Mesothelial cell of epicardium (in vitro differentiated cells): ENCODE results near the gene EMILIN3. TPM values are rescaled to one million over a fixed set of nuclear protein-coding genes. Genes with fewer than 3 reads are reported as not detected.

Source experiments
- DNase-seq, 2 experiments: peaks; one replicate each; pipeline ENCODE4 v3.0.0; 2021; ENCODE audit warnings: low spot score in 2 of 2; ENCODE audit not compliant: unreplicated experiment in 2 of 2
- H3K27ac Mint-ChIP-seq: 2 replicates; pipeline ENCODE4 v1.8.0; 2021; ENCODE audit warnings: mixed read lengths
- H3K27me3 Mint-ChIP-seq: 2 replicates; pipeline ENCODE4 v1.8.0; 2021; ENCODE audit warnings: low read depth, mixed read lengths
- H3K36me3 Mint-ChIP-seq: 2 replicates; pipeline ENCODE4 v1.8.0; 2021; ENCODE audit warnings: mixed read lengths
- H3K4me1 Mint-ChIP-seq: 2 replicates; pipeline ENCODE4 v1.8.0; 2021; ENCODE audit warnings: mixed read lengths
- H3K4me3 Mint-ChIP-seq: 2 replicates; pipeline ENCODE4 v1.8.0; 2021; ENCODE audit warnings: mild to moderate bottlenecking, moderate library complexity, mixed read lengths
- H3K9me3 Mint-ChIP-seq: 2 replicates; pipeline ENCODE4 v1.8.0; 2021; ENCODE audit warnings: mixed read lengths
- total RNA-seq: library from RNA; stranded (reverse); gene quantifications from 3 replicates; pipeline ENCODE4 v1.2.1, GENCODE V29; 2021
- TF ChIP-seq, protein P1 (sequence below): fragments of 200-600 bp; sonication (generic); IDR thresholded peaks from one replicate; pipeline ENCODE4 v1.5.0; 2021; ENCODE audit warnings: antibody characterized with exemption; ENCODE audit not compliant: unreplicated experiment

Gene EMILIN3
- total RNA-seq, 1 donor from 2014 or later: 5.2 TPM

DNA sequence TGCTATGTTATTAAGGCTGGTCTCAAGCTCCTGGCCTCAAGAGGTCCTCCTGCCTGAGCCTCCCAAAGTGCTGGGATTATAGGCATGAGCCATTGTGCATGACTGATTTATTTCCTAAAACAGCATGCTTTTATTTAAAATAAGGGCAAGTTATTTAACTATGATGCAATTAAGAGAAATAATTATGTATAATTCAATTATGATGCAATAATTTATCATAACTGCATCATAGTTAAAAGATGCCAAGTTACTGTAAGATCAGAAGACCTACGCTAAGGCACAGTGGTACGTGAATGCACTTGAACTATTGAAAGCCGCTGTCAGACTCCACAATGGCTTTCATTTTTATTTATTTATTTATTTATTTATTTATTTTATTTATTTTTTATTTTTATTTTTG lies 24.3 kb upstream of the EMILIN3 start:
- H3K27me3 Mint-ChIP-seq: no peaks in the 10 kb centered on the region
- peaks cover 36% of the 10 kb centered on the region for H3K4me1 Mint-ChIP-seq
- H3K4me3 Mint-ChIP-seq: no peak overlapping the region
- H3K9me3 Mint-ChIP-seq: no peaks in the 10 kb centered on the region
- no peak overlapping the region for H3K27ac Mint-ChIP-seq
- no peaks in the 10 kb centered on the region for H3K36me3 Mint-ChIP-seq
- TF ChIP-seq, protein P1, sequence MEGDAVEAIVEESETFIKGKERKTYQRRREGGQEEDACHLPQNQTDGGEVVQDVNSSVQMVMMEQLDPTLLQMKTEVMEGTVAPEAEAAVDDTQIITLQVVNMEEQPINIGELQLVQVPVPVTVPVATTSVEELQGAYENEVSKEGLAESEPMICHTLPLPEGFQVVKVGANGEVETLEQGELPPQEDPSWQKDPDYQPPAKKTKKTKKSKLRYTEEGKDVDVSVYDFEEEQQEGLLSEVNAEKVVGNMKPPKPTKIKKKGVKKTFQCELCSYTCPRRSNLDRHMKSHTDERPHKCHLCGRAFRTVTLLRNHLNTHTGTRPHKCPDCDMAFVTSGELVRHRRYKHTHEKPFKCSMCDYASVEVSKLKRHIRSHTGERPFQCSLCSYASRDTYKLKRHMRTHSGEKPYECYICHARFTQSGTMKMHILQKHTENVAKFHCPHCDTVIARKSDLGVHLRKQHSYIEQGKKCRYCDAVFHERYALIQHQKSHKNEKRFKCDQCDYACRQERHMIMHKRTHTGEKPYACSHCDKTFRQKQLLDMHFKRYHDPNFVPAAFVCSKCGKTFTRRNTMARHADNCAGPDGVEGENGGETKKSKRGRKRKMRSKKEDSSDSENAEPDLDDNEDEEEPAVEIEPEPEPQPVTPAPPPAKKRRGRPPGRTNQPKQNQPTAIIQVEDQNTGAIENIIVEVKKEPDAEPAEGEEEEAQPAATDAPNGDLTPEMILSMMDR: no peak
- DNase-seq: no peak

DNA sequence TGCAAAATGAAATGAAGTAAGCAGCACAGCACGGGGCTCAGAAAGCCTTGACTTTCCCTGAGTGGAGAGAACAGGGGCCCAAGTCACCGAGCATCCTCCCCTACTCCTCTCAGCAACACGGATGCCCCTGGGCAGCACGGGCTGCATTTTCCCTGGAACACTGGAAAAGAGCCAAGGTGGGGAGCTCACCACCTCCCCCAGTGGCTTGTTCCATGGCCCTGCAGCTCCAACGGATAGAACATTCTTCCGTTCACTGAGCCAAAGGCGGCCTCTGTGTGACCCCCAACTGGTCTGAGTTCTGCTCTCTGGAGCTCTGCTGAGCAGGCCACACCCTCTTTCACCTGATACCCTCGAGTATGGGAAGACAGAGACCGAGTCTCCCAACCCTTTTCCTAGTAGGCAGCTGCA lies 20.8 kb upstream of the EMILIN3 start:
- no peak for DNase-seq
- Mint-ChIP-seq H3K27me3 (no peaks in the 10 kb centered on the region), H3K36me3 (no peaks in the 10 kb centered on the region), H3K27ac (peak overlapping the region; percentile 91), H3K9me3 (no peaks in the 10 kb centered on the region), H3K4me3 (no peak overlapping the region), H3K4me1 (peaks cover 34% of the 10 kb centered on the region)
- TF ChIP-seq, protein P1: no peak

DNA sequence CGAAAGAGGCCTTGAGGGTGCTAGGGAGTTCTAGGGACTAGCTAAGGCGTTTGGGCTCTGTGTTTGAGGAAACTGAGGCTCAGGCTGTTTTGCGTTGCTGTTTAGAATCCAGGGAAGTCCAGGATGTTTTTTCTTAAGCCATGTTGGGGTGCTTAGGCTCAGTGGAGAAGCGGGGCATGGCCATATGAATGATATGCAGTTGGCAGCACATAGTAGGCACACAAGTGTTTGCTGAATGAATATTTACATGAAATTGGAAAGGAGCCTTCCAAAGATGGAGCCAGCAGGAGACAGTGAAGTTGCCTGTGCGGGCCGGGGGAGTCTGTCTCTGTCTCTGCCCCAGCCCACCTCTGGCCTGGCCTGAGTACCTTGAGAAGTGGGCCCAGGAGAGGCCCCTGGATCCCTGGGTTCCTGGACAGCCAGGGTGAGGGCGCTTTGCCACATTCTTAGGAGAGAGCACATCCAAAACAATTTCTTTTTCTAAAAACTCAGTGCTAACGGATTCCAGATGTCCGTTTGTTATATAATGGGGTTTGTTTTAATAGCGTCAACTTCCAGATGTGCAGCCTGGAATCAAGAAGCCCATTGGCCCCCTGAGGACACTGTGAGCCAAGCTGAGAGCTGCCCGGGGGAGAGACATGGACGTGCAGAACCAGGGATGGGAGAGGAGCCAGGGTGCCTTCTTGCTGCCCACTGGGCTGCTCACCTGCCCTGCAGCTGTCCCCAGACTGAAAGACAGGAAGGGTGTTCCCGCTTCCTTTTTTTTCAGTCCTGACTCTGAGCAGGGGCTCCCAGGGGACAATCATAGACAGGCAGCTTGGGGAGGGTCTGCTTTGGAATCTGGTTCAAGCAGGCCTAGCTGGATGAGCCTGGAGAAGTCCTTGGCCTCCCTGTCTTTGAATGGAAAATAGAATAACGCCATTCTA lies 20.1 kb upstream of the EMILIN3 start:
- H3K4me3 Mint-ChIP-seq: no peak overlapping the region
- no peaks in the 10 kb centered on the region for H3K9me3 Mint-ChIP-seq
- H3K36me3 Mint-ChIP-seq: no peaks in the 10 kb centered on the region
- peak overlapping the region; percentile 59 for H3K27ac Mint-ChIP-seq
- TF ChIP-seq, protein P1: no peak
- DNase-seq: no peak
- peaks cover 34% of the 10 kb centered on the region for H3K4me1 Mint-ChIP-seq
- no peaks in the 10 kb centered on the region for H3K27me3 Mint-ChIP-seq

DNA sequence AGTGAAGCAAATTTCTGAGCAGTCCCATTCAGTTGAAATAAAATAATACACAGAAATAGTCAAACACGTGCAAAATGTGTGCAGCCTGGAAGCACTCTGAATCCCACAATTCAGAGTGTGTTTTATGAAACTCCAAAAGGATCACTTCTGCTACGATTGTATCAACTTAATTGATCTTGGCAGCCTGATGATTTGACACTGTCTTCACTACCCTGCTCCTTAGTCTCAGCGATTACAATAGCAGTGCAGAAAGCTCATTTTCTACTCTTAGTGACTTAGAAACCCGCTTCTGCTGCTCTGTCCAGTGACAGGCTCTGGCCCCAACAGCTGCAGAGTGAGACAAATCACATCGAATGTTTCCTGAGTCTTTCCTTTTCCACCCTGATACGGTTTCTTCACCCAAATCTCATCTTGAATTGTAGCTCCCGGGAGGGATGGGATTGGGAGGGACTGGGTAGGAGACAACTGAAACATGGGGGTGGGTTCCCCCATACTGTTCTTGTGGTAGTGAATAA lies 16.2 kb upstream of the EMILIN3 start:
- no peaks in the 10 kb centered on the region for H3K9me3 Mint-ChIP-seq
- no peak for DNase-seq
- peak overlapping the region; percentile 26 for H3K27ac Mint-ChIP-seq

DNA sequence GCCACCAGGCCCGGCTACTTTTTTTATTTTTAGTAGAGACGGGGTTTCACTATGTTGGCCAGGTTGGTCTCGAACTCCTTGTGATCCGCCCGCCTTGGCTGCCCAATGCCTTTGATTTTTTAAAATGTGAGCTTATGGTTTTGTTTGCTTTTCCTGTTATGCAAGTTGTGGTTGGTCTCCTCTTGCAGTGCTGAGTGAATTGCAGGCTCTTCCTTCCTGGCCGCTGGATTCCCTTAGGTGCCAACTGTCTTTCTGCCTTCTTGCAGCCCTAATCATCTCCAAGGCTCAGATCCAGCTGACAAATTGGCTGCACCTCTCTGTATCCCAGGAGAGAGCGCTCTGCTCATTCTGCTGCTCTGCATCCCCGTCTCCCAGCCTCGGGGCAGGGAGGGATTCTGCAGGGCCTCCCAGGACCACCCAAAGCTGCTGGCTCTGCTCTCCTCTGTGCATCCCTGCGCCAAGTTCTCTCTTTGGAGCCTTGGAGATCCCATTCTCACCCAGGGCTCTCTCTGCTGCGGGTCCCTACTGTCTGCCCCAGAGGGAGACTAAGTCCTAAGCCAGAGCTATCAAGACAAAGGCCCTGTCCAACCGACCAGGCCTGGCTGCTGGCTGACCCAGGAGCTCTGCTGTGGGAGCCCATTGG lies 14.1 kb upstream of the EMILIN3 start:
- Mint-ChIP-seq H3K9me3 (no peaks in the 10 kb centered on the region), H3K27ac (no peak overlapping the region), H3K4me1 (peaks cover 13% of the 10 kb centered on the region), H3K36me3 (no peaks in the 10 kb centered on the region), H3K27me3 (peaks cover 19% of the 10 kb centered on the region), H3K4me3 (no peak overlapping the region)
- no peak for DNase-seq
- TF ChIP-seq, protein P1: no peak

More for the DNA sequence above, 16.2 kb upstream of the EMILIN3 start:
- no peak overlapping the region for H3K4me3 Mint-ChIP-seq
- TF ChIP-seq, protein P1: no peak
- H3K4me1 Mint-ChIP-seq: peaks cover 30% of the 10 kb centered on the region
- H3K36me3 Mint-ChIP-seq: no peaks in the 10 kb centered on the region
- H3K27me3 Mint-ChIP-seq: peaks cover 6% of the 10 kb centered on the region
